GM19397 (cell line): ENCODE data around the gene CCDC83.
"Not testable (repeated sequence)": the region's sequence is repeated elsewhere in the genome, so short reads cannot be mapped to it uniquely, and the experiment has no call there.

Experiments
- ATAC-seq: cut with Tn5 transposase; IDR thresholded peaks from one replicate; pipeline ENCODE4 v1.9.1; 2021; ENCODE audit warnings: mild to moderate bottlenecking, moderate library complexity; ENCODE audit not compliant: unreplicated experiment

CCDC83 gene

DNA sequence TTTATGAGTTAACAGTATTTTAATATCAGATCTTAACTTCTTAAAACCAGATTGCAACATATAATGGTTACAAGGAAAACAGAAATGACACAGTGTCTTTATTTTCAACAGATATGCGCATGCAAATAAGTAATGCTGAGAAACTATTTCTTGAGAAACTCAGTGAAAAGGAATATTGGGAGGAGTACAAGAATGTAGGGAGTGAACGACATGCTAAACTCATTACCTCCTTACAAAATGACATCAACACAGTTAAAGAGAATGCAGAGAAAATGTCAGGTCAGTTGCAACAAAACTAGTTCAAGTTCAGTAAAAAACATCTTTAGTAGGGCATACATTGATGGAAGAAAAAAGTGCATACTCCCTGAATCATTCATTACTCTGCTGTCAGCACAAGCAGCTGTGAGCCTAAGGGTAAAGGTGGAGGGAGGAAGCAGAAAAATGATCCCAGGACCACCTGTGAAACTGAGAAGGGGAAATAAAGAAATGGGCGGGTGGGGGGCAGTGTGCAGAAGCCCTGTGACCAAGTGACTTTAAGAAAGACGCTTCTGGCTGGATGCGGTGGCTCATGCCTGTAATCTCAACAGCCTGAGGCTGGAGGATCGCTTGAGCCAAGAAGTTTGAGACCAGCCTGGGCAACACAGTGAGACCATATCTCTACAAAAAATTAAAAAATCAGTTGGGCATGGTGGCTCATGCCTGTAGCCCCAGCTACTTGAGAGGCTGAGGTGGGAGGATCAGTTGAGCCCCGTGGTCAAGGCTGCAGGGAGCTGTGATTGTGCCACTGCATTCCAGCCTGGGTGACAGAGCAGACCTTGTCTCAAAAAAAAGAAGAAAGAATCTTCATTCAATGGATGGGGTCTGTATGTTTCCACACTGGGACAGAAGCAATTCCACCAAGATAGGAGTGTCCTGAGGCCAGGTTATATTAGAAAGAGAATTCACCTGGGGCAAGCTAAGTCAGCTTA is 31.2 kb downstream of the CCDC83 start:
- ATAC-seq: no peak

DNA sequence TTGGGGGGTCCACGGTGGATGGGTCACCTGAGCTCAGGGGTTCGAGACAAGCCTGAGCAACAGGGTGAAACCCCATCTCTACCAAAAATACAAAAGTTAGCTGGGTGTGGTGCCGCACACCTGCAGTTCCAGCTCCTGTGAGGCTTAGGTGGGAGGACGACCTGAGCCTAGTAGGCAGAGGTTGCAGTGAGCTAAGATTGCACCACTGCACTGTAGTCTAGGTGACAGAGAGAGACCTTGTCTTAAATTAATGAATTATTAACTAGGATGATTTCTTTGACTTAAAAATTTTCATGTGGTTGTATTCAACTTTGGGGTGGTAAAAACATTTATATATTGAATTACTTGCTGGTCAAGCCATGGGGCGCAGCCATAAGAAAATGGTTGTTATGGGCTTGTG is 33.9 kb downstream of the CCDC83 start:
- ATAC-seq: no peak

GRCh38 chr11:85889676-85890579 is 34.7 kb downstream of the CCDC83 start:
- ATAC-seq: no peak

DNA sequence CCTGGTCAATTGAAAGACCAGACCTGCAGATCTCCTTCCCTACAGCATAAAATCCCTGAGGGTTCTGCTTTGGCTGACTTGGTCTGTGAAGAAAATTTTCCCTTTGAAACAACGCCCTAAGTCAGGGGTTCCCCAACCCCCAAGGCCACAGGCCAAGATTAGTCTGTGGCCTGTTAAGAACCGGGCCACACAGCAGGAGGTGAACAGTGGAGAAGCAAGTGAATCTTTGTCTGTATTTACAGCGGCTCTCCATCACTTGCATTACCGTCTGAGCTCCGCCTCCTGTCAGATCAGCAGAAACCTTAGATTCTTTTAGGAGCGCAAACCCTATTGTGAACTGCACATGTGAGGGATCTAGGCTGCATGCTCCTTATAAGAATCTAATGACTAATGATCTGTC is 38.2 kb downstream of the CCDC83 start:
- ATAC-seq: no peak

DNA sequence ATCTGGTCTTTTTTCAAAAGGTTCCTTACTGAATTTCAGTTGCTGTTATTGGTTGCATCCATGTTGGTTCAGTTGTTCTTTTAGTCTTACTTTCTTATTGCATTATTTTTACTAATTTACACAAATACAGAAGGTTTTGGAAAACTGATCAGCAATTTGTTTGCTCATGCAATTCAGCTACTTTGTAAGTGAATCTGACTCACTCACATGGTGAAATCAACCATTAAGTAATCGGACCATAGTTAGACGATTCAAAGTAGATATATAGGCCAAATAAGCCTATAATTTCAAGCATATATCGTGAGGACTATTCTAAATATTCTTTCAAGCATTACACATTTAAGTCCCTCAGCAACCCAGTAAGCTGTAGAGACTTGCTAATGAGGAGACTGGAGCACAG is 41.7 kb downstream of the CCDC83 start:
- ATAC-seq: no peak

DNA sequence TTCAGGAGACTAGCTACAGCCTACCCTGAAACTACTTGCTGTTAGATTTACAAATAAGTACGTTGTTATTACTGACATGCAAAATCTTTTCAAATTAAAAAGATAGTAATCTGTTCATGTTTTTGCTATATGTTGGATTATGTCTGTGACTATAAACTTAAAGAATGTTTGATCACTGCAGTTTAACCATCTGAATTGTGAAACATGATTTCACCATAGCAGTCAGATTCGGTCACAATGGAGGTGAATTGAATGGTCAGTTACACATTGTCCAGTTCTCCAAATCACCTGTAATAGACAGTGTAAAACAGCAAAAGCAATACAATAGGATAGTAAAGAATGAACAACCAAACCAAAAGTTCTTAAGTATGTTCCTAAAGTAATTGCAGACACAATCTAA is 43.3 kb downstream of the CCDC83 start:
- no peak for ATAC-seq

- no peak for ATAC-seq
Measured at GRCh38 chr11:85902353-85902752, 47.2 kb downstream of the CCDC83 start.

DNA sequence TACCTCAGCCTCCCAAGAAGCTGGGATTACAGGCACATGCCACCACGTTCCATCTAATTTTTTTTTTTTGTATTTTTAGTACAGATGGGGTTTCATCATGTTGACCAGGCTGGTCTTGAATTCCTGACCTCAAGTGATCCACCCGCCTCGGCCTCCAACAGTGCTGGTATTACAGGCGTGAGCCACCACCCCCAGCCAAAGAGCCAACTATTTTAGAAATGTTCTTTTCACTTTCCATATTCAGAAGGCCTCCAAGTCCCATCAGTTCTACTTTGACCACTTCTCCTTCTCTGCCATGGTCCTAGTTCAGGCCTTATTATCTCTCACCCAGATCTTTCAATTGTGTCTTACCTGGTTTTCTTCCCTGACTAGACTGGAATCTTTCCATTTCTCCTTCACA is 48.2 kb downstream of the CCDC83 start:
- no peak for ATAC-seq

- ATAC-seq: no peak
Measured at GRCh38 chr11:85903811-85904210, 48.6 kb downstream of the CCDC83 start.

- ATAC-seq: no peak
Measured at GRCh38 chr11:85912414-85912813, 57.2 kb downstream of the CCDC83 start.

DNA sequence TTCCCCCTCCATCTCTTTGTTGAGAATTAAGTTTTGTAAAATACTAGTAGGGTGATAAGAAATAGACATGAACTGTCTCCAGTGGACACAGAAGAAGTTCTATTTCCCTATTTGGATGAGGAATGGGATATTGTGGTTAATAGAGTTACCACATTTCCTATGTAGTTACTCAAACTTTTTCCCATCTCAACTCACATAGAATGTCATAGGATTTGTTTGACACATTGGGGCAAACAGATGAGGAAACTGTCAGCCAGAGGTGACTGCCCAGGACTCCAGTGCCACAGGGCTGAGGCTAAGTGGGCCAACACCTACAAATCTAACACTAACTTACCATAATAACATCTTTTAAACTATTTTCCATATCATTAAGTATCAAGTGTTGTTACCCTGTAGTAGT is 58.3 kb downstream of the CCDC83 start:
- ATAC-seq: no peak

DNA sequence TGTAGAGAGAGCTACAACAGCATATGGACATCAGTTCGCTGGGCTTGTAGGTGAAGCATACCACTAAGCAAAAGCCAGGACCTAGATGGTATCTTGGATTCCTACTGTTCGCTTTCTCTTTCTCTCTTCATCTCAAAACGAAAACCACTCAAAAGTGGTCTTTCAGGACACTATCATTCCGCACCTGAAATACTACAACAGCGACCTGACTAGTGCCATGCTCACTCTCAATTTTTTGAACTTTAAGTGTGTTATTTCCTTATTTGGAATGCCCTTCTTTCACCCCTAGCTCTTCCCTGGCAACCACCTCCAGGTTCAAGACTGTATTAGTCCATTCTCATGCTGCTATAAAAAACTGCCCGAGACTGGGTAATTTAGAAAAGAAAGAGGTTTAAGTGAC is 59.2 kb downstream of the CCDC83 start:
- no peak for ATAC-seq

GRCh38 chr11:85918910-85919794 is 64.0 kb downstream of the CCDC83 start:
- ATAC-seq: no peak

DNA sequence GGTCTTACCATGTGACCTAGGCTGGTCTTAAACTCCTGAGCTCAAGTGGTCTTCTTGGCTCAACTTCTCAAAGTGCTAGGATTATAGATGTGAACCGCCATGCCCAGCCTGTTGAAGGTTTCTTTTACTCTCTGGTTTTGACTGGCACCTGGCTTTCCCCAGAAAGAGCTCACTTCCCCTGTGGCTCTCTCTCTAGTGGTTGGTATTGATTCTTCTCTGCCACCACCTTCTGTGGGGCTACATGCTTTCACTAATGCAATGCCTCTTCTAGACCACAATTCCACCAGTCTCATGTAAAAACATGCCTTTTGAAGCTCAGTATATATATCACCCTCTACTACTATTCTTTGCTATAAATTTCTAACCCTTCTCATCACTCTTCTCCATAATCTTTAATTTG is 67.2 kb downstream of the CCDC83 start:
- ATAC-seq: peak; percentile 61

DNA sequence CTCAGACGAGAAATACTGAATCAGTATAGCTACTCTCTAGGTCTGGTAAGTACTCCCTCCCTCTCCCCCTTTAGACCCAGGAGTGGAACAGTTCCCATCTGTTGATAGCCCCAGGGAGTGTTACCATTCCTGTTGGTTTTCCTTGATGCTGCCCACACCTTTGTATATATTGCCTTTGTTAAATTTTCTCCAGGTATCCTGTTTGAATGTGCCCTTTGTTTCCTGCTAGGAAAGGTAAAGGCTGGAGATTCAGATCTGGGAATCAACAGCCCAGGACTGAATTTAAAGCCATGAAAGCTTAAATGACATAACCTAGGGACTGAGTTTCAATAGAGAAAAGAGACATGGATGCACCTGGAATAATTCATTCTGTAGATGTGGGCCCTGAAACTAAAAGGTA is 68.3 kb downstream of the CCDC83 start:
- ATAC-seq: no peak

GRCh38 chr11:85926653-85927214 is 71.6 kb downstream of the CCDC83 start:
- not testable (repeated sequence) for ATAC-seq

GRCh38 chr11:85930879-85931366 is 75.7 kb downstream of the CCDC83 start:
- ATAC-seq: no peak

DNA sequence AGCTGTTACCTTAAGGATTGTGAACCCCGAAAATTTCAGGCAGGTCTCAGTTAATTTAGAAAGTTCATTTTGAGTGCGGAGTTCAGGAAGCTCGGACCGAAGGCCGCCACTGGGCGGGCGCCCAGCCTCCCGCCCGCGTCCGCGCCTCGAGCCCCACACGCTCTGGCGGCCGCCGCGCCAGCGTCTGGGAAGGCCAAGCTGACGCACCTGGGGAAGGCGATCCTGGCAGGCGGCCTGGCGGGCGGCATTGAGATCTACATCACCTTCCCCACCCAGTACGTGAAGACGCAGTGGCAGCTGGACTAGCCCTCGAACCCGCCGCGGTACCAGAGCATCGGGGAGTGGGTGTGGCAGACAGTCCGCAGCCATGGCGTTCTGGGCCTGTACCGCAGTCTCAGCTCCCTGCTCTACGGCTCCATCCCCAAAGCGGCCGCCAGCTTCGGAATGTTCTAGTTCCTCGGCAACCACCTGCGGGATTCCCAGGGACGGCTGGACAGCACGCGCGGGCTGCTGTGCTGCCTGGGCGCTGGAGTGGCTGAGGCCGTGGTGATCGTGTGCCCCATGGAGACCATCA is 79.5 kb downstream of the CCDC83 start:
- ATAC-seq: no peak

DNA sequence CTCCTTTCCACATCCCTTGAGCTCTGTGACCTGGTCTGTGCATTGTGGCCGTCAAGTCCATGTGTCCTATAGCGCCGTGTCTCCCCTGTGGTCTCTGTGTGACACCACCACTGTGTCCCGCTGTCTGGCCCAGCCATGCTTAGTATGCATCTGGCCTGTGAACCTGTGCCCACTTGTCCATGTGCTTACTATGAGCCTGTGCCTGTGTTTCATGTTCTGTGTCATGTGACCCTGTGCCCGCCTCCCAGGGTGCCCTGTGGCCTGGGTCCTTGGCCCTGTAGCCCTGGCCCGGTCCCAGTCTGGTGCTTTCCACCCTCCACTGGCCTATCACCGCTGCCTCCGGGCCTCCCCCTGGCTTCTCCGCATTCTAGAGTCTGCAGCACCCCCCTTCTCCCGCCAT is 80.6 kb downstream of the CCDC83 start:
- no peak for ATAC-seq

GRCh38 chr11:85937835-85938234 is 82.7 kb downstream of the CCDC83 start:
- no peak for ATAC-seq
